ENCODE data around the gene FAM13C.

DNA sequence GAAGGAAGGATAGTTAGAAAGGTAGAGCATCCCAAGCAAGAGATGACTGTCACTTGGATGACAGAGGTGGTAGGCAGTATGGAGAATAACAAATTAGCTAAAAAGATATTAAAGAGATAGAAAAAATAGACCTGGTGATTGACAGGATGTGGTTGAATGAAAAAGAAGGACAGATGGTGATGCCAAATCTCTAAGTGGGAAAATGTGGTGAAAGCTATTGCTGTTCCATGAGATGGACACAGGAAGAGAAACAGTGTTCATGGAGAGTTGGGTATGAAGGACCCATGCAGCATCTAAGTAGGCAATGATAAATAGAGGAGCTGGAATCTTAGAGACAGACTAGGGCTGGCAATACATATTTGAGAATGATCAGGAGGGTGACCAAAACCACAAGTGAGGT lies 30.7 kb downstream of the FAM13C start:
- TF ChIP-seq, protein P1, sequence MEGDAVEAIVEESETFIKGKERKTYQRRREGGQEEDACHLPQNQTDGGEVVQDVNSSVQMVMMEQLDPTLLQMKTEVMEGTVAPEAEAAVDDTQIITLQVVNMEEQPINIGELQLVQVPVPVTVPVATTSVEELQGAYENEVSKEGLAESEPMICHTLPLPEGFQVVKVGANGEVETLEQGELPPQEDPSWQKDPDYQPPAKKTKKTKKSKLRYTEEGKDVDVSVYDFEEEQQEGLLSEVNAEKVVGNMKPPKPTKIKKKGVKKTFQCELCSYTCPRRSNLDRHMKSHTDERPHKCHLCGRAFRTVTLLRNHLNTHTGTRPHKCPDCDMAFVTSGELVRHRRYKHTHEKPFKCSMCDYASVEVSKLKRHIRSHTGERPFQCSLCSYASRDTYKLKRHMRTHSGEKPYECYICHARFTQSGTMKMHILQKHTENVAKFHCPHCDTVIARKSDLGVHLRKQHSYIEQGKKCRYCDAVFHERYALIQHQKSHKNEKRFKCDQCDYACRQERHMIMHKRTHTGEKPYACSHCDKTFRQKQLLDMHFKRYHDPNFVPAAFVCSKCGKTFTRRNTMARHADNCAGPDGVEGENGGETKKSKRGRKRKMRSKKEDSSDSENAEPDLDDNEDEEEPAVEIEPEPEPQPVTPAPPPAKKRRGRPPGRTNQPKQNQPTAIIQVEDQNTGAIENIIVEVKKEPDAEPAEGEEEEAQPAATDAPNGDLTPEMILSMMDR (IDR thresholded peaks at IDR 0.05): no peak
- TF ChIP-seq POLR2A (IDR thresholded peaks at IDR 0.05): no peak
